DND-41 (cell line): Measurements from ENCODE around the gene DDIAS.

ENCODE experiments used
- ATAC-seq: fragments of 200-7000 bp; cut with Tn5 transposase; 3 replicates; pipeline ENCODE4 v1.9.1; 2021; ENCODE audit warnings: low read depth; ENCODE audit not compliant: insufficient read depth
- DNase-seq: peaks from one replicate; pipeline ENCODE4 v3.0.0-alpha.2; 2020
- H2AFZ ChIP-seq: 2 replicates; pipeline ENCODE4 v1.6.0; 2012; ENCODE audit warnings: low read depth, low read length
- H3K27ac ChIP-seq: 2 replicates; pipeline ENCODE4 v1.5.1; 2012; ENCODE audit warnings: low read length, inconsistent platforms
- H3K27me3 ChIP-seq: fragments of 200-600 bp; sonication (generic); 2 replicates; pipeline ENCODE4 v1.6.0; 2012; ENCODE audit warnings: low read length, mild to moderate bottlenecking, inconsistent platforms; ENCODE audit not compliant: insufficient read depth, poor library complexity
- H3K36me3 ChIP-seq: 2 replicates; pipeline ENCODE4 v1.5.1; 2012; ENCODE audit warnings: low read length, inconsistent platforms; ENCODE audit not compliant: insufficient read depth
- H3K4me1 ChIP-seq: 2 replicates; pipeline ENCODE4 v1.5.1; 2012; ENCODE audit warnings: mild to moderate bottlenecking, low read length; ENCODE audit not compliant: insufficient read depth
- H3K4me2 ChIP-seq: 2 replicates; pipeline ENCODE4 v1.6.0; 2012; ENCODE audit warnings: mild to moderate bottlenecking, moderate library complexity, low read length, inconsistent platforms; ENCODE audit not compliant: insufficient read depth
- H3K4me3 ChIP-seq, 2 experiments: fragments of 200-600 bp in 1 of 2; shearing (Covaris generic) in 1 of 2; 2 replicates each; pipeline ENCODE4 v1.5.1; 2012 to 2016; ENCODE audit warnings: inconsistent platforms in 2 of 2, low read length in 2 of 2, mild to moderate bottlenecking in 2 of 2, low read depth in 1 of 2, moderate library complexity in 1 of 2
- H3K79me2 ChIP-seq: 2 replicates; pipeline ENCODE4 v1.6.0; 2012; ENCODE audit warnings: low read length, inconsistent platforms; ENCODE audit not compliant: insufficient read depth
- H3K9ac ChIP-seq: 2 replicates; pipeline ENCODE4 v1.6.0; 2012; ENCODE audit warnings: low read depth, mild to moderate bottlenecking, inconsistent platforms, low read length, moderate library complexity
- H3K9me3 ChIP-seq: 2 replicates; pipeline ENCODE4 v1.5.1; 2012; ENCODE audit warnings: low read length, moderate library complexity, mild to moderate bottlenecking, inconsistent platforms; ENCODE audit not compliant: insufficient read depth, severe bottlenecking
- H4K20me1 ChIP-seq: 2 replicates; pipeline ENCODE4 v1.6.0; 2012; ENCODE audit warnings: low read length; ENCODE audit not compliant: insufficient read depth
- CTCF ChIP-seq: IDR thresholded peaks from 2 replicates; pipeline ENCODE4 v1.5.1; 2012; ENCODE audit warnings: borderline replicate concordance, low read length, moderate library complexity, mild to moderate bottlenecking; ENCODE audit not compliant: poor library complexity, severe bottlenecking; ENCODE audit errors: extremely low read depth
- EZH2 ChIP-seq: IDR thresholded peaks from 3 replicates; pipeline ENCODE4 v1.6.1; 2012; ENCODE audit warnings: borderline replicate concordance, low read depth, mild to moderate bottlenecking, moderate library complexity, low read length, inconsistent platforms; ENCODE audit not compliant: severe bottlenecking

The DDIAS gene

GRCh38 chr11:82857145-82857544 is 44.4 kb upstream of the DDIAS start:
- Histone ChIP-seq H3K79me2 (no peaks in the 10 kb centered on the region), H3K9me3 (no peaks in the 10 kb centered on the region), H4K20me1 (no peaks in the 10 kb centered on the region), H3K27ac (no peak overlapping the region), H3K4me3 (no peak overlapping the region), H3K4me2 (no peak overlapping the region), H2AFZ (no peak overlapping the region), H3K4me1 (no peaks in the 10 kb centered on the region), H3K27me3 (no peaks in the 10 kb centered on the region), H3K36me3 (no peaks in the 10 kb centered on the region), H3K9ac (no peak overlapping the region)
- DNase-seq (no peak), ATAC-seq (no peak)
- TF ChIP-seq EZH2 (no peak), CTCF (no peak)

DNA sequence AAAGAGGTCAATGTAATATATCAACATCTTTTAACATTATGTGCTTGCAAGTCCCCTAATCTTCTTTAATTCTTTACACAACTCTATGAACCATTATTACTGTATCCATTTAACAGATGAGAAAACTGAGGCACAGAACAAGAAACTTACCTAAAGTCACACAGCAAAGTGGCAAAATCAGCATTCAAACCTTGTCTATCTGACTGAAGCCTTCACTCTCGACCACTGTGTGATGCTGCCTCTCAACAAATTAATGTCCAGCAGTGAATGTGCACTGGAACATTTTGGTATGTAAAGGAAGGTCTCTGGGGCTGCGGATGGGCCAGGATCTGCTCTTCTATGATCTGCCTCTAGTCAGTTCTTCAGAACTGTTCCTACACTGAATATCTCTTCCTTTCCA is 43.4 kb upstream of the DDIAS start:
- no peak for DNase-seq
- TF ChIP-seq CTCF = no peak
- no peak for TF ChIP-seq EZH2
- H3K9me3 ChIP-seq = no peaks in the 10 kb centered on the region
- no peak for ATAC-seq
- H3K27me3 ChIP-seq = no peaks in the 10 kb centered on the region
- no peaks in the 10 kb centered on the region for H3K36me3 ChIP-seq
- H3K9ac ChIP-seq = no peak overlapping the region
- no peak overlapping the region for H2AFZ ChIP-seq
- no peak overlapping the region for H3K4me3 ChIP-seq
- no peaks in the 10 kb centered on the region for H4K20me1 ChIP-seq
- H3K4me1 ChIP-seq = no peaks in the 10 kb centered on the region
- no peak overlapping the region for H3K4me2 ChIP-seq
- no peaks in the 10 kb centered on the region for H3K79me2 ChIP-seq
- H3K27ac ChIP-seq = no peak overlapping the region

DNA sequence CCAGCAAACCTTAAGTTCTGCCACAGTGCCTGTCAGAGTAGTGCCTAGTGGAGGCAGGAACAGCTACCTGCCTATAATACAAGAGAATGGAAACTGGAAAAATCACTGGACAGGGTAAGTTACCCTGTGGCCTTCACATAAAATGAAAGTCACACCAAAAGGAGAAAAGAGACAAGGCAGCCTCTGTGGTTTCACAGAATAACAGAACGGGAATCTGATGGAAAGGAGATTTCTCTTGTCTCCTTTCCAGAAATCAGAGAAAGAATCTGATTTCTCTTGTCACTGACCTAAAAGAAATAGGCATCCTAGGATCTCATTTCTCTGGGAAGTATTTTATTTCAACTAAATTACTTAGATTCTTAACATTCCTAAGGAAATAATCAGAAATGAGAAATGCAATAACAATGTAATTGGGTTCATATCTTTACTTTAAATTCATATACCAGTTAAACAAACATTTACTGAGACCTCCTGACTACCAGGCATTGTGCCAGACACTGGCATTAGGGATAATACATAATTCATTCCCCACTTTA is 42.9 kb upstream of the DDIAS start:
- no peak for TF ChIP-seq EZH2
- TF ChIP-seq CTCF = no peak
- Histone ChIP-seq H3K27ac (no peak overlapping the region), H3K36me3 (no peaks in the 10 kb centered on the region), H3K4me3 (no peak overlapping the region), H3K9me3 (no peaks in the 10 kb centered on the region), H2AFZ (no peak overlapping the region), H3K4me2 (no peak overlapping the region), H3K4me1 (no peaks in the 10 kb centered on the region), H3K79me2 (no peaks in the 10 kb centered on the region), H4K20me1 (no peaks in the 10 kb centered on the region), H3K27me3 (no peaks in the 10 kb centered on the region), H3K9ac (no peak overlapping the region)
- ATAC-seq (no peak), DNase-seq (no peak)

GRCh38 chr11:82859750-82860149 is 41.8 kb upstream of the DDIAS start:
- Histone ChIP-seq H3K27me3 (peaks cover 4% of the 10 kb centered on the region), H3K9ac (no peak overlapping the region), H3K36me3 (no peaks in the 10 kb centered on the region), H3K79me2 (no peaks in the 10 kb centered on the region), H3K27ac (no peak overlapping the region), H4K20me1 (no peaks in the 10 kb centered on the region), H3K4me3 (no peak overlapping the region), H2AFZ (no peak overlapping the region), H3K4me2 (no peak overlapping the region), H3K4me1 (no peaks in the 10 kb centered on the region), H3K9me3 (no peaks in the 10 kb centered on the region)
- TF ChIP-seq CTCF = no peak
- no peak for TF ChIP-seq EZH2
- ATAC-seq (no peak), DNase-seq (no peak)
